D721Med (cell line): ENCODE data around the gene RMC1.
A peak's percentile ranks its signal among the peaks of the same experiment; 100 is the strongest.

Experiments used
- DNase-seq: peaks from one replicate; pipeline ENCODE4 v3.0.0; 2011; ENCODE audit warnings: low spot score; ENCODE audit not compliant: insufficient read length
- FAIRE-seq: peaks from 2 replicates; lab custom pipeline; 2011; peaks lifted over from hg19 to GRCh38; lab: Jason Lieb, UNC
- CTCF ChIP-seq: IDR thresholded peaks from 2 replicates; pipeline ENCODE4 v1.5.1; 2012; ENCODE audit warnings: mild to moderate bottlenecking, control low read depth; ENCODE audit not compliant: insufficient read depth; ENCODE audit errors: missing control alignments

Gene RMC1

GRCh38 chr18:23563377-23564043 lies 60.2 kb downstream of the RMC1 start:
- no peak for FAIRE-seq
- DNase-seq = no peak

DNA sequence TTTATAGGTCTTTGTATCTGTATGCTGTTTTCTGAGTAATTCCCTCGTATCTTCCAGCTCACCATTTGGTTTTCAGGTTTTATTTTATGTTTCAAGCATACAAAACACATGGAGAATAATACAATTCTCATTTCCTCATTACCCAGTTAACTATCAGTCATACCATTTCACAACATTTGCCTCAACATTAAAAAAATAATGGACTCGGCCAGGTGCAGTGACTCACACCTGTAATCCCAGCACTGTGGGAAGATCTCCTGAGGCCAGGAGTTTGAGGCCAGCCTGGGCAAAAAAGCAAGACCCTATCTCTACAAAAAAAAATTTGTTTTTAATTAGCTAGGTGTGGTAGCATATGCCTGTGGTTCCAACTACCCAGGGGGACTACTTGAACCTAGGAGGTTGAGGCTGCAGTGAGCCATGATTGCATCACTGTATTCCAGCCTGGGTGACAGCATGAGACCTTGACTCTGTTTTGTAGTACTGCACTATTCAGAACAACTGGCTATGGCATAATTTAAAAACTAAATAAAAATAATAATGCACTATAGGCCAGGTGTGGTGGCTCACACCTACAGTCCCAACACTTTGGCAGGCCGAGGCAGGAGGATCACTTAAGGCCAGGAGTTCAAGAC lies 62.7 kb downstream of the RMC1 start:
- no peak for TF ChIP-seq CTCF
- FAIRE-seq (peak; percentile 32), DNase-seq (no peak)

More at GRCh38 chr18:23563377-23564043, 60.2 kb downstream of the RMC1 start:
- TF ChIP-seq CTCF = no peak

DNA sequence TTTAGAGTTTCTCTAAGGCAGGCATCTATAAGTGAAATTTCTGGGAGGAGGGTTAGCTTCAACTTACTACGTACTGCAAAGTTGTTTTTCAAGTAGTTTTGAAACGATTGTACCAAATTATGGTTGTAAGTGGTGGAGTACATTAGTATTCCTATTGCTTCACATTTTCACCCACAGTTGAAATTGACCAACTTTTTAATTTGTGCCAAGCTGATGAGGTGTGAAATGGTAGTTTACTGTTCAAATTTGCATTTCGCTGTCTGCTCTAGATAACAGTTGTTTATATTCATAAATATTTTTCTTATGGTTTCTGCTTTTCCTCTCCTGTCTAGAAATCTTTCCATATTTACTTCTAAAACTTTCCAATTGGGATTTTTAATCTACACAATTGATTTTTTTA lies 64.4 kb downstream of the RMC1 start:
- no peak for TF ChIP-seq CTCF
- FAIRE-seq (no peak), DNase-seq (no peak)

DNA sequence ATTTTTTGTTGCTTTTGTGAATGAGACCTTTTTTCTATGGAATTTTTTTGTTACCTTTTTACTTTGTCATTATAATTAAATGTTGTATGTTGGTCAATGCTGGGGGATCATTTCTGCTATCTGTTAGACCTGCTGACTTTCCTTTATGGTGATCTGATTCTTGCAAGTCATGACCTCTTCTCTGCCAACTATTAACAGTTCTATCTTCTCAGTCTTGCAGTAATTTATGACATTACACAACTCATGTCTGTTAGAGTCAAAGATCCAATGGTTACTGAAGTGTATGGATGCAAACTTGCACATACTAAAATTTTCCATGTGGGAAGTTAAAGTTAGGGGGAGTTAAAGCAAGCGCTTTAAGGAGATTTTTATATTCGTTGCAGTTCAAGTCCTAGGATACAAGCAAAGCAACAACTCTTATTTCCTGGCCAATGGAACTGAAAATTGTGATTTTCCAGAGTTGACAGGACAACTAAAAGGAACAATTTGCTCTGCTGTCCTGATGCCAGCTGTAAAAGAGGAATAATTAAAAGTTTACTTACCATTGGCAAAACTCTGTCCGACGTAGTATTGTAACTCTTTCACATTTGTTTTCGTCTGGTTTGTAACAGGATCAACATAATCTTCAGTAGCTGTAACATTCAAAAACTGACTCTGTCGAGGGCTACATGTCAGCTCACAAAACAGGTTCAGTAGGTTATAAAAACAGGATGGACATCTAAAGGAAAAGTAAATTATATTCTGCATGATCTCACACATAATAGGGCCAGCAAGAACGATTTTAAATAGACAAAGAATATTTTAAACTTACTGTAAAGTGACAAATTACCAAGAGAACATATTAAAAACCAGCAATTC lies 65.2 kb downstream of the RMC1 start:
- FAIRE-seq = peak; percentile 70
- no peak for TF ChIP-seq CTCF
- DNase-seq = no peak

GRCh38 chr18:23569299-23570063 lies 66.2 kb downstream of the RMC1 start:
- no peak for DNase-seq
- FAIRE-seq = no peak
- TF ChIP-seq CTCF = no peak

DNA sequence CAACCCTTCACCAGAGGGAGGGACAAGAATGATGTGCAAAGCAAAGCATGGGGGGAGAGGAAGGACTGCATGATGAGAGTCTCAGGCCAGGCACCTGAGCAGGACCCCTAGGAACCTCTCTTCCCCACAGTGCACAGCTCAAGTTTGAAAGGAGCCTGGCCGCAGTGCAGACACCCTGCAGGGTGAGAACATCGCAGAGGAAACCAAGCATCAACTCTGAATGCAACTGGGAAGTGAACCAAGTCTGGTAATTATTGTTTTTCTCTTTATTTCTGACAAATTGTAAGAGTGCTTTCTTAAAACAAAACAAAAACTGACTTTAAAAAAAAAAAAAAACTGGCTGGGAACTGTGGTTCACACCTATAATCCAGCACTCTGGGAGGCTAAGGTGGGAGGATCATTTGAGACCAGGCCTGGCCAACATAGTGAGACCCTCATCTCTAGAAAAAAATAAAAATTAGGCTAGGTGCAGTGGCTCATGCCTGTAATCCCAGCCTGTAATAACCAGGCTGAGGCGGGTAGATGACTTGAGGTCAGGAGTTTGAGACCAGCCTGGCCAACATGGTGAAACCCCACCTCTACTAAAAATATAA lies 67.7 kb downstream of the RMC1 start:
- DNase-seq (no peak), FAIRE-seq (no peak)
- TF ChIP-seq CTCF = no peak
